Retinal pigment epithelial cell (primary cell): ENCODE measurements around the gene SPACA6.

Experiments
- DNase-seq: peaks from one replicate; pipeline ENCODE4 v3.0.0-alpha.2; 2010; ENCODE audit warnings: low read depth
- H3K4me3 ChIP-seq: 2 replicates; pipeline ENCODE4 v1.5.1; 2011; ENCODE audit warnings: mild to moderate bottlenecking, low read length, control low read depth, moderate library complexity
- TF ChIP-seq, protein P1 (sequence below): conservative IDR thresholded peaks from 2 replicates; pipeline ENCODE4 v1.5.1; 2011; ENCODE audit warnings: low read depth, low read length, control low read depth, inconsistent platforms

The SPACA6 gene

DNA sequence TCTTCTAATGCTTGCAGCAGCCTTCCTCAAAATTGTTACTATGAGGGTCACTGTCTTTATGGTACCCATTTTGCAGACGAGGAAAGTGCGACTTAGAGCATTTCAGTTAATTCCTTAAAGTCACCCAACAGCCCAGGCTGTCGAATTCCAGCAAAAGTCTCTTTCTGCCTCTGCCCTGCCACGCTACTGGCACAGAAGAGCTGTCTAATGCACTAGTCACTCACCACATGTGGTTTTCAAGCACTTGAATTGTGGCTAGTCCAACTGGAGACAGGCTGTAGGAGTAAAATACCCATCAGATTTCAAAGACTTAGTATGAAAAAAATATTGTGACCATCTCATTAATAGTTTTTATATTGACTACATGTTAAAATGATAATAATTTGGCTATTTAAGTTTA, 56.8 kb downstream of the SPACA6 start:
- TF ChIP-seq, protein P1, sequence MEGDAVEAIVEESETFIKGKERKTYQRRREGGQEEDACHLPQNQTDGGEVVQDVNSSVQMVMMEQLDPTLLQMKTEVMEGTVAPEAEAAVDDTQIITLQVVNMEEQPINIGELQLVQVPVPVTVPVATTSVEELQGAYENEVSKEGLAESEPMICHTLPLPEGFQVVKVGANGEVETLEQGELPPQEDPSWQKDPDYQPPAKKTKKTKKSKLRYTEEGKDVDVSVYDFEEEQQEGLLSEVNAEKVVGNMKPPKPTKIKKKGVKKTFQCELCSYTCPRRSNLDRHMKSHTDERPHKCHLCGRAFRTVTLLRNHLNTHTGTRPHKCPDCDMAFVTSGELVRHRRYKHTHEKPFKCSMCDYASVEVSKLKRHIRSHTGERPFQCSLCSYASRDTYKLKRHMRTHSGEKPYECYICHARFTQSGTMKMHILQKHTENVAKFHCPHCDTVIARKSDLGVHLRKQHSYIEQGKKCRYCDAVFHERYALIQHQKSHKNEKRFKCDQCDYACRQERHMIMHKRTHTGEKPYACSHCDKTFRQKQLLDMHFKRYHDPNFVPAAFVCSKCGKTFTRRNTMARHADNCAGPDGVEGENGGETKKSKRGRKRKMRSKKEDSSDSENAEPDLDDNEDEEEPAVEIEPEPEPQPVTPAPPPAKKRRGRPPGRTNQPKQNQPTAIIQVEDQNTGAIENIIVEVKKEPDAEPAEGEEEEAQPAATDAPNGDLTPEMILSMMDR, result no peak
- no peak overlapping the region for H3K4me3 ChIP-seq
- no peak for DNase-seq

DNA sequence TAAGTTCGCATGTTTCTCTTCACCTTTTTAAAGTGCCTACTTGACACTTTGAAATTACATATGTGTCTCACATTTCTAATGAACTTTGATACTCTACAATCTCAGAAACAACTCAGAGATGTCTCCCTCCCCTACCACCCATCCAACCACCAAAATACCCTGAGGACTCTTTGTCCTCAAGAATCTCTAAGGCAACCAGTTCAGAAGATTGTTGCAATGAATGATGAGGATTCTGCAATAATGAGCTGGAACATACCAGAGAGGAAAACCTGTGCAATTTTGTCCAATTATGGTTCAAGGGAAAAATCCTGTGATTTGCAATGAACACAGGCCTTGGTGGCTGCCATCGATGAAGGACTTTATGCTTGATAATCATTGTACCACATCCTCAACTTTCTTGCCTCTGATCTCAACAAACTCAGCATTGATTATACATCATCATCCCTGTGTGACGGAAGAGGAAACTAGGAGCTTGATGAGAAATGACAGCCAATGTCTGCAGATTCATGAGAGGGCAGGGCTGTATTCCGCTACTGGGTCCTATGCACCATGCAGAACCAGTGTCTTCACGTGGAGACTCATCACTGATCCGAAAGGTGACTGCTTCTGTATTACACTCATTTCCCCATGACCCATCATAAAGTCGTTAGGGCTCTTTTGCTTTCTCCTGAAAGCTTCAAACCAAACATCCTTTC, 57.4 kb downstream of the SPACA6 start:
- no peak for DNase-seq
- TF ChIP-seq, protein P1, result no peak
- H3K4me3 ChIP-seq, result no peak overlapping the region

DNA sequence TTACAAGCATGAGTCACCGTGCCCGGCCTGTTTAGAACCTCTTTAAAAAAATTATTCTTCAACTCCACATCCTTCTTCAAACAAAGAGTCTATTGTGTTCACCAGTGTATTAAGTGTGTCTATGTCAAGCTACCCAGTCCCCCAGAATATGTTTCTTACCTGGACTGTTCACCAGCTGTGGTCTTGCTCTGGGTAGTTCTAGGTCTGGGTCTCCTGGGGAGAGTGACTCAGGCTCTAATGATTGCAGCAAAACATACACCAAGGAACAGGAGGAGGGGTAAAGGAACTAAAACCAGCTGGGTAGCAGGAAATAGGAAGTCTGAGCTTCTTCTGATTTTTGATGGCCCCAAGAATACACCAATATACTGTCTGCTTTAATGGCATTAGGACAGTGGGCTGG, 58.5 kb downstream of the SPACA6 start, which contains the start of gene FPR1:
Gene FPR1, minus strand, starts transcription at position 224 of the 400 bp plus-strand sequence. CDS start 4,884 bp downstream, outside the sequence.
- peak; percentile 18 for DNase-seq
- TF ChIP-seq, protein P1, result no peak
- H3K4me3 ChIP-seq, result no peak within 1 kb of the TSS

DNA sequence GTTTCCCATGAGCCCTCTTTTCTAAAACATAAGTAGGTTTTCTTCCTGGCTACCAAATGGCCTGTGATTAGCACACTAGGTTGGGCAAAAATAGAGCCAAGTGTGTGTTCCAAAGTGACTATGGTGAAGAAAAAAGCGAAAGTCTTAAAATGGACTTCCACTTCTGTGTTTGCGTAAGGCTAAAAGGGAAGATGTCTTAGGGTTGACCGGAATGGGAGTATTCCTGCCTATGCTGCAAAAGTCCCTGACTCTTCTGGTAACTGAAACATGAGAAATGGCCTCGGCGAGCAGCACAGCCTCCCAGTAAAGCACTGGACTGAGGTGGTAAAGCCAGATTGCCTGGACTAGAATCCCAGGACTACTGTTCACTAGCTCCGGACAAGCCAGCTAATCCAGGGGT, 61.0 kb downstream of the SPACA6 start:
- TF ChIP-seq, protein P1, result no peak
- H3K4me3 ChIP-seq, result no peak overlapping the region
- no peak for DNase-seq

DNA sequence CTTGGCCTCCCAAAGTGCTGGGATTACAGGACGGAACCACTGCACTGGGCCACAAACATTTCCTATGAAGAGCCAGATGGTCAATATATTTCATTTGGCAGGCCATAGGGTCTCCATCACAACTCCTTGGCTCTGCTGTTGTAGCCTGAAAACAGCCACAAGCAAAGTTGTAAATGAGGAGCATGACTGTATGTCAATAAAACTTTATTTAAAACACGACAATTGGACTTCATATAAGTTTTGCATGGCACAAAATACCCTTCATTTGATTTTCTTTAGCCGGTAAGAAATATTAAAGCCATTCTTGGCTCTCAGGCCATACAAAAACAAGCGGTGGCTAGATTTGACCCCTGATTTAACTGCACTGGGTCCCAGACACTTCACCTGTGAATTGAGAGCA, 61.6 kb downstream of the SPACA6 start:
- TF ChIP-seq, protein P1, result no peak
- no peak for DNase-seq
- H3K4me3 ChIP-seq, result no peak overlapping the region
